Hematopoietic multipotent progenitor cell (in vitro differentiated cells): ENCODE data around the gene TPRG1L. TPM values are rescaled to one million over a fixed set of nuclear protein-coding genes. Genes with fewer than 3 reads are reported as not detected.

ENCODE experiments used
- DNase-seq, 3 donors: peaks; one replicate each; pipeline ENCODE4 v3.0.0-alpha.2; 2011 to 2015; ENCODE audit warnings: low read depth in 2 of 3, low spot score in 2 of 3
- total RNA-seq: library from RNA; depleted of rRNA; stranded (reverse); fragments of >200 nt; gene quantifications from one replicate; pipeline ENCODE4 v1.2.3, GENCODE V29; 2012

Gene TPRG1L
- total RNA-seq, 1 donor = 18.9 TPM

GRCh38 chr1:3659093-3659492 is 34.3 kb downstream of the TPRG1L start:
- no peak for DNase-seq

GRCh38 chr1:3660704-3661103 is 35.9 kb downstream of the TPRG1L start:
- DNase-seq = no peak

- no peak for DNase-seq
Measured at GRCh38 chr1:3661631-3662030, 36.8 kb downstream of the TPRG1L start.

DNA sequence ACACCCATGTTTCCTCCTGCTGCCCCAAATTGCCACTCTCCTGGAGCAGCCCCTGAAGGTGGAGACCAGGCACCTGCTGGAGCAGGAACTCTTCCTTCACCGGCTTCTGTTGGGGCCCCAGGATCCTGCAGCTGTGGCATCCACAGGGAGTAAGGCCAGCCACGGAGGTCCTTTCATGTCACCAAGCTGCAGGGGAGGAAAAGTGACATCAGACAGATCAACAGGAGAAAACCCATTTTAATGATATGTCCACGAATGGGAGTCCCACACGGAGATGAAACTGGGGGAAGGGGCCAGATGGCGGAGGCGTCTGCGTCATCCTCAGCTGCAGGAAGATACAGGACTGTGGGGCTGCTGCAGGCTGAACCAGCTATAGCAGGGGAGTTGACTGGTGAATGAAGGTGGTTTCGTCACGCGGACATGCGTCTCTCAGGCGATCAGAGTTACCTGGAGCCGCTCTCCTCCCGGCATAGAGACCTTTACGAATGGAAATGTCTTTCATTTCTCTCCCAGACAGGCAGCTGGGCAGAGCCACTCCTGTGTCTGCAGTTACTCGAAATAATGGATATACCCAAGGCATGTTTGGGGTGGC is 37.4 kb downstream of the TPRG1L start:
- no peak for DNase-seq

DNA sequence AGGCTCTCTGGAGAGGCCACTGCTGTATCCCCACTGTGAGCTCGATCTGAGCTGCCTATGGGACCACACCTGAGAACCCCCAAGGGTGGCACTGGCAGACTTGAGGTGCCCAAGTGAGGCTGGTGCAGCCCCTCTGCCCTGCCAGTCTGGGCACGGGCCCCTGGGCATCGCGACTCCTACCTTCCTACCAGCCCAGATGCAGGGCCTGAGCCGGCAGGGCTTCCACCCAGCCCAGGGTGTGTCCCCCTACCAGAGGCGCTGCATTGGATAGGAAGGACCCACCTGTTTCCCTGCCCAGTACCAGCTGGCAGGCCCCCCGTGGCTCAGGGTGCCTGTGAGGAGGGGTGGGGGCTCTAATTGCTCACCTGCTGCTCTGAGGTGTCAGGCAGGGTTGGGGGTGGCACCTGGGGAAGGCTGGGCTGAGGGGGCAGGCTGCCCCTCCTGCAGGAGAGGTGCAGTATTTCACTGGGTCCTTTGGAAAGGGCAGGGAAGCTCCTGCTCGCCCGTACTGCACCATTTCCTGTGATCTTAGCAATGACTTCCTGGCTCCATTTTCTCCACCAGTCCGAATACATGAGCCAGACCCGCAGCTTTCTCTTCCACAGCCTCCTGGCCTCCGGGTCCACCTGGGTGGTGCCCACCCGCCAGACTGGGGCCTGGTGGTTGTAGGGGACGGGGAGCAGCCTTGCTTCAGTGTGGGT is 39.3 kb downstream of the TPRG1L start:
- no peak for DNase-seq

GRCh38 chr1:3664700-3665375 is 40.0 kb downstream of the TPRG1L start:
- DNase-seq = no peak

- no peak for DNase-seq
Measured at GRCh38 chr1:3668148-3668547, 43.3 kb downstream of the TPRG1L start.

GRCh38 chr1:3668585-3669300 is 43.9 kb downstream of the TPRG1L start:
- no peak for DNase-seq

- no peak for DNase-seq
Measured at GRCh38 chr1:3669421-3669821, 44.6 kb downstream of the TPRG1L start.

- no peak for DNase-seq
Measured at GRCh38 chr1:3669971-3670431, 45.2 kb downstream of the TPRG1L start.

DNA sequence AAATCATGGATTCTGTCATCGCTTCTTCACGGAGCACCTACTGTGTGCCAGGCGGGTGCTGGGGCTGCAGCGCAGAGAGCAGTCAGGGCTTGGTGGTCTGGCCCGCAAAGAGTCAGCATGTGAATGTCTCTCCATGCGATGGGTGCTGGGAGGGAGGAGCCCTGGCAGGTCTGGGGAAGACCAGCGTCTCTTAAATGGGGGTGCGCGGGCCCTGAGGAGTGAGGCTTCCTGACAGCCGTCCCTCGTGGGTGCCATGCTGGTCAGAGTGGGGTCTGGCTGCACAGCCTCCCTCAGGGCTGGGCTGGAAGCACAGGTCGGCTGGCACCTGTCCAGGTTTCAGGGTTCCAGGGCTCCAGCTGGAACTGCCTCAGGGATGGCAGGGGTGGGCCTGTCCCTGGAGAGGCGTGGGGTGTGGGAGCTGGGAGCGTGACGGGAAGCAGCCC is 46.0 kb downstream of the TPRG1L start:
- DNase-seq = no peak

GRCh38 chr1:3671371-3672180 is 46.8 kb downstream of the TPRG1L start:
- no peak for DNase-seq

DNA sequence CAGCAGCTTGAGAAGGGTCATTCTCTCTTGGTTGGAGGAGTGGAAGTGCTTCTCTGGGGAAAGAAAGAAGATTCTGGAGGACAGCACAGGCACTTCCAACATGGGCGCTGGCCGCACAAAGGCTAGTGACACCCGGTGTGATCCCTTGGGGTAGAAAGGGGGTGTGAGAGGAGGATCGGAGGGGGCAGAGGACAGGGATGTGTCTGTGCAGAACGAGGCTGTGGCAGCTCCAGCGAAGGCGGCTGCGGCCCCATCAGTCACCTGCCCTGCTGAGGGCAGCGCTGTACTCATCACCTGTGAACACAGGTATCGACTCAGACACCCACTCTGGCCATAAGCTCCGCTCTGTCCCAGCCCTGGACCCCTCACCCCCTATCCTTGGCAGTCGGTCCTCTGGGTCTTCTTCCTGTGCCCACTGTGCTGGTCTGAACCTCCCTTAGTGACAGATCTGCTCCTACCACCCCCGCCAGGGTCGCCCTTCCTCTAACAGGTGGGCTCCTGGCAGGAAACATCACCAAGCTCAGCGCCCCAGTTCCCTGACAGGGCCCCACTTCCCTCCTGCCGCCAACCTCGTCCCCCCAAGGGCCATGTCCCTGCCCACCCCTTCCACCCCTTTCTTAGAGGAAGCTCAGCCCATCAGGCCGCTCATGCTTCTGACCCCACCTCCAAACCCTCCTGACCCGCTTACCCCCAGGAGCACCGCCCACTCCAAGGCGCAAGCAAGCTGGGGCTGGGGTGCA is 47.6 kb downstream of the TPRG1L start:
- no peak for DNase-seq

DNA sequence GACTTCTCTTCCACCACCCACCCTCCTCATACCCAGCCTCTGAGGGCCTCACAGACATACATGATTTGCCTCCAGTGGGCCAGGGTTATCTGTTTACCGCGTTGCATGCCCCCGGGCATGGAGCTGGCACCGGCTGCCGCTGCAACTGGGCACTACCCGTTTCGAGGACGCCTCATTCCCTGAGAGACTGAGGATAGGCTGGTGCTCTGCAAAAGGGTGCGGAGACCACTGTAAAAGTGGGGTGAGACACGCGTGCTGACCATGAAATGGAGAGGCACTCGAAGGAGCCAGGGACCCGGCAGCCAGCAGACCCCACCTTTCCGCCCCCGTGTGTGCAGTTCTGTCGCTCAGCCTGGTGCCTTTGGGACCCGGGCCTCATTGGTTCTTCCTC is 48.2 kb downstream of the TPRG1L start:
- no peak for DNase-seq

DNA sequence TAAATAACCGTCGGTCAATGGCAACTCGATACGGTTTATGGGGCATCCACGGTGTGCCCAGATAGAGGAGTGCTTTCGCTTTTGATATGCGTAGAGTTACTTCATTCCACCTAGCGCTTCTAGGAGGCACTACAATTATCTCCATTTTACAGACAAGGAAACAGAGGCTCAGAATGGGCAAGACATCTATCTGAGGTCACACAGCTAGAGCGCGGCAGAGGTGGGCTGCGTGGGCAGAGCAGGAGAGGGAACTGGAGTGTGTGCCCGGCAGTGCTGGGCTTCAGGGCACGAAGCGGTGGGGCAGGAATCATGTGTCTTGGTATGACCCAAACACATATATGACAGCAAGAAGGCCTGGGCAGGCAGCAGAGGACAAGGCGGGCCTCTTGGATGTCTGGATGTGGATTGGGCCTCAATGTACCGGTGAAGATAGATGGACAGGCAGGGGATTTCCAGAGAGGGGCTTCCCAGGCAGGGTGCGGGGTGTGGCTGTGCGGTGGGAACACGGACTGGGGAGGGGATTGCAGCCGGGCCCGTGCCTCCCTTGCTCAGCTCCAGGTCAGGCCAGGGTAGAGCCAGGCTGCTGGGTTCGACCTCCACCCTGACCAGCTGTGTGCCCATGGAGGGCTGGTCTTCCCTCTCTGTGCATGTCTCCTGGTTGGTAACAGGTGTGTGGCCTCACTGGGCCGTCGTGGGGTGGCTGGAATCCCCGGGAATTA is 48.7 kb downstream of the TPRG1L start:
- DNase-seq = no peak

DNA sequence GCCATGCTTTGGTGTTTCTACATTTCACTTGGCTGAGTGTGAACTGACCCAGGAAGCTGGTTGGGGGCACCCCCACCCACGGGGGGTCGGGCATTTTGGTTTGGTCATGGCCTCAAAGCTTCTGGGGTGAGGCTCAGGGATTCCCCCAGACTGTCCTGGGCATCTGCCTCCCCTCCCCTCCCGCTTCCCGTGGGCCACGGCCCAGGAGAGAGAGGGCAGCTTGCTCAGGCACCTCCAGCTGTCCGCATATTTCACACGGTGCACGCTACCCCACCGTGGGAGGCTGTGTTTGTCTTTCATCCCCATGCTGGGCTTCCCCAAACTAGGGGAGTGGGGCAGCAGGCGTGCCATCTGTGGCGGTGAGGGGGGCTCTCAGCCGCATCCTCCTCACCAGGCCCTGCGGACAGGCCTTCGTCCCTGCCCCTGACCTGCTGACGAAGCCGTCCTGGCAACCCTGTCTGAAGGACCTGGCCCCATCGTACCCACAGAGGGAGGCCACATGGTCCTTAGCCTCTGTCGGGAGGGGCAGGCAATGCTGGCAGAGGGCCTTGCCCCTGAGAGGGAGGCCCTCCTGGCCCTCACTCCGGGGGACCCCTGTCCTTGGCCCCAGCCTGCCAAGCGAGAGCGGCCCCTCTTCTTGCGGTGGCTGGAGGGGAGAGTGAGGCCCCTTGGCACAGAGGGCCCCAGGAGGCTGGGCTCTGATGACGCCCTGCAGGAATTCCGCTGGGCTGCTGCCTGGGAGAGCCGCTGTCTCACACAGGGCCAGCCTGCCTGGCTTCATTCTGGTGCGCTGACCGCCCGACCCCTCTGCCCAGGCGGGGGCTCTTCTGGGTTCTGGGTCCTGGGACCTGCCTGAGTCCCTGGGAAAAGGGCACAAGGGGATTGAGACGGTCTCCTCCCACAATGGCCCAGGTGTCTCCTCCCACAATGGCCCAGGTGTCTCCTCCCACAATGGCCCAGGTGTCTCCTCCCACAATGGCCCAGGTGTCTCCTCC is 49.6 kb downstream of the TPRG1L start:
- no peak for DNase-seq

GRCh38 chr1:3675436-3675835 is 50.6 kb downstream of the TPRG1L start:
- DNase-seq = no peak
